HG03039 (cell line): Measurements from ENCODE around the gene SLC12A6.
A peak's percentile ranks its signal among the peaks of the same experiment; 100 is the strongest.
"Not testable (repeated sequence)": the region's sequence is repeated elsewhere in the genome, so short reads cannot be mapped to it uniquely, and the experiment has no call there.

Source experiments
- ATAC-seq: cut with Tn5 transposase; IDR thresholded peaks from one replicate; pipeline ENCODE4 v1.9.1; 2021; ENCODE audit warnings: mild to moderate bottlenecking, moderate library complexity; ENCODE audit not compliant: unreplicated experiment

SLC12A6 gene

GRCh38 chr15:34209421-34210282 lies 127.9 kb downstream of the SLC12A6 start, which contains the start of gene KATNBL1:
KATNBL1 (minus strand) TSS chr15:34210096; CDS start chr15:34163676, 46,420 bp downstream.
- ATAC-seq: peak; percentile 92

- ATAC-seq: no peak
Measured at GRCh38 chr15:34206011-34206410, 131.6 kb downstream of the SLC12A6 start.

- ATAC-seq: no peak
Measured at GRCh38 chr15:34203936-34204335, 133.6 kb downstream of the SLC12A6 start.

- no peak for ATAC-seq
Measured at GRCh38 chr15:34203305-34203704, 134.3 kb downstream of the SLC12A6 start.

- ATAC-seq: not testable (repeated sequence)
Measured at GRCh38 chr15:34193272-34193671, 144.3 kb downstream of the SLC12A6 start.

- ATAC-seq: no peak
Measured at GRCh38 chr15:34188711-34189110, 148.9 kb downstream of the SLC12A6 start.

GRCh38 chr15:34185666-34186065 lies 151.9 kb downstream of the SLC12A6 start:
- no peak for ATAC-seq

GRCh38 chr15:34182942-34183341 lies 154.6 kb downstream of the SLC12A6 start:
- no peak for ATAC-seq
